DOHH2 (cell line): ENCODE data around the gene HOXC6.

Experiments used
- EZH2phosphoT487 ChIP-seq: fragments of 200-600 bp; sonication (generic); IDR thresholded peaks from 2 replicates; pipeline ENCODE4 v1.6.1; 2017; ENCODE audit warnings: borderline replicate concordance, mild to moderate bottlenecking, antibody characterized with exemption, low read length, moderate library complexity, mixed read lengths
- TF ChIP-seq, protein P1 (sequence below): fragments of 200-600 bp; sonication (generic); IDR thresholded peaks from one replicate; pipeline ENCODE4 v1.5.1; 2014; ENCODE audit warnings: antibody characterized with exemption, mild to moderate bottlenecking, low read depth, low read length; ENCODE audit not compliant: poor library complexity, severe bottlenecking

DNA sequence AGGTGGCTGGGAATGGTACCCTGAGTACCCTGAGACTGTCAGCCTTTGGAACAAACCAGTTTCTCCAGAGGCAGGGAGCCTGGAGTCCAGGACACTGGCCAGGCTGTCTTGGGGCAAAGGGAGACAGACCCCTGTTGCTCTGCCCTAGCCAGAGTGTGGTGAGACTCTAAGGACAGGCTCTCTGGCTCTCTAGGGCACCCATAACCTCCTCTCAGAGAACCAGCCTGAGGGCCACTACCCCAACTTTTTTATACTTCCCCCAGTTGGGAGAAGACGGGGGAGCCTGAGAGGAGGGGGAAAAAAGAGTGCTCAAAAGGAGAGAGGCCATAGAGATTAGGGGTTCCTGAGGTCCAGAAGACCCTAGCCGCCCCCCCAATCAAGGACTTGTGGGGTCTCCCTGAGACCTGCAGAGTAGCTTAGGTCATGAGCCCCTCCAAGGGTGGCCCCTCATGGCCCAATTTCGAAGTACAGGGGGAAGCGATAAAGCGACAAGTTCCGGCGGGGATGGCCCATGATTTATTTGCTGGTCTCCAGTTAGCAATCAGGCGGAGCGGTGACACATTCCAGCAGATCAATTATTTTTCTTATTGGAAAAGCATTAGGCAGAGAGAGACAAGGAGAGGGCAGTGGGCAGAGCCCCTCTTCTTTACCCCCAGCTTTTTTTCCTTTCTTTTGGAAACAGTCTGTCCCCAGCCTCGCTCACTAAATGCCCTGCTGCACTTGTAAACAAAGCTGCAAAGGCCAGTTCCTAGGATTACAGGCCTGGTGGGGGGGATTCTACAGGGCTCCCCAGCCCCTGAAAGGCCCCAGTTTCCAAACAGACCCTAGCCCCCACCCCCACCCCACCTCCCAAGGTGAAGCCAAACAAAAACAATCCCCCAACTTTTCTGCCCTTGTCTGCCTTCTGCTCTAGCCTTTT, 17.9 kb upstream of the HOXC6 start:
- TF ChIP-seq, protein P1, sequence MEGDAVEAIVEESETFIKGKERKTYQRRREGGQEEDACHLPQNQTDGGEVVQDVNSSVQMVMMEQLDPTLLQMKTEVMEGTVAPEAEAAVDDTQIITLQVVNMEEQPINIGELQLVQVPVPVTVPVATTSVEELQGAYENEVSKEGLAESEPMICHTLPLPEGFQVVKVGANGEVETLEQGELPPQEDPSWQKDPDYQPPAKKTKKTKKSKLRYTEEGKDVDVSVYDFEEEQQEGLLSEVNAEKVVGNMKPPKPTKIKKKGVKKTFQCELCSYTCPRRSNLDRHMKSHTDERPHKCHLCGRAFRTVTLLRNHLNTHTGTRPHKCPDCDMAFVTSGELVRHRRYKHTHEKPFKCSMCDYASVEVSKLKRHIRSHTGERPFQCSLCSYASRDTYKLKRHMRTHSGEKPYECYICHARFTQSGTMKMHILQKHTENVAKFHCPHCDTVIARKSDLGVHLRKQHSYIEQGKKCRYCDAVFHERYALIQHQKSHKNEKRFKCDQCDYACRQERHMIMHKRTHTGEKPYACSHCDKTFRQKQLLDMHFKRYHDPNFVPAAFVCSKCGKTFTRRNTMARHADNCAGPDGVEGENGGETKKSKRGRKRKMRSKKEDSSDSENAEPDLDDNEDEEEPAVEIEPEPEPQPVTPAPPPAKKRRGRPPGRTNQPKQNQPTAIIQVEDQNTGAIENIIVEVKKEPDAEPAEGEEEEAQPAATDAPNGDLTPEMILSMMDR: no peak
- TF ChIP-seq EZH2phosphoT487: 0 out of 2 replicates have a peak, but pooled peaks have one; percentile 14
